Glutamatergic neuron (in vitro differentiated cells): ENCODE results near the gene EIF3F. TPM values are rescaled to one million over a fixed set of nuclear protein-coding genes. Genes with fewer than 3 reads are reported as not detected.

Experiments used
- DNase-seq: peaks from one replicate; pipeline ENCODE4 v3.0.0; 2022
- H3K27ac Mint-ChIP-seq: one replicate; pipeline ENCODE4 v1.8.0; 2020; ENCODE audit warnings: mild to moderate bottlenecking, mixed read lengths, inconsistent platforms; ENCODE audit not compliant: unreplicated experiment
- H3K27me3 Mint-ChIP-seq: one replicate; pipeline ENCODE4 v1.8.0; 2020; ENCODE audit warnings: mild to moderate bottlenecking, moderate library complexity, mixed read lengths, inconsistent platforms; ENCODE audit not compliant: unreplicated experiment
- H3K36me3 Mint-ChIP-seq: one replicate; pipeline ENCODE4 v1.8.0; 2020; ENCODE audit warnings: mild to moderate bottlenecking, mixed read lengths, inconsistent platforms; ENCODE audit not compliant: unreplicated experiment
- H3K4me1 Mint-ChIP-seq: one replicate; pipeline ENCODE4 v1.8.0; 2020; ENCODE audit warnings: mild to moderate bottlenecking, low read depth, mixed read lengths, inconsistent platforms; ENCODE audit not compliant: unreplicated experiment
- H3K4me3 Mint-ChIP-seq: one replicate; pipeline ENCODE4 v1.8.0; 2020; ENCODE audit warnings: mild to moderate bottlenecking, mixed read lengths, inconsistent platforms; ENCODE audit not compliant: unreplicated experiment
- H3K9me3 Mint-ChIP-seq: one replicate; pipeline ENCODE4 v1.8.0; 2020; ENCODE audit warnings: mild to moderate bottlenecking, moderate library complexity, mixed read lengths, inconsistent platforms; ENCODE audit not compliant: unreplicated experiment
- CTCF ChIP-seq: fragments of 200-600 bp; sonication (generic); IDR thresholded peaks from one replicate; pipeline ENCODE4 v1.5.0; 2021; ENCODE audit not compliant: partially characterized antibody, unreplicated experiment
- total RNA-seq: library from RNA; stranded (reverse); fragmentation: NEBNext Ultra II Directional; extraction: Animal tissue kit (Norgen Biotek cat#: 25700); gene quantifications from one replicate; pipeline ENCODE4 v1.2.1, GENCODE V29; 2021; ENCODE audit not compliant: unreplicated experiment

Gene EIF3F
- total RNA-seq, 1 donor from 2014 or later, result 217 TPM

GRCh38 chr11:7955191-7955590, 31.9 kb upstream of the EIF3F start:
- DNase-seq, result no peak
- Mint-ChIP-seq H3K9me3 (no peaks in the 10 kb centered on the region), H3K27me3 (no peaks in the 10 kb centered on the region), H3K27ac (no peak overlapping the region), H3K4me1 (no peaks in the 10 kb centered on the region), H3K36me3 (no peaks in the 10 kb centered on the region), H3K4me3 (no peak overlapping the region)
- TF ChIP-seq CTCF, result no peak

DNA sequence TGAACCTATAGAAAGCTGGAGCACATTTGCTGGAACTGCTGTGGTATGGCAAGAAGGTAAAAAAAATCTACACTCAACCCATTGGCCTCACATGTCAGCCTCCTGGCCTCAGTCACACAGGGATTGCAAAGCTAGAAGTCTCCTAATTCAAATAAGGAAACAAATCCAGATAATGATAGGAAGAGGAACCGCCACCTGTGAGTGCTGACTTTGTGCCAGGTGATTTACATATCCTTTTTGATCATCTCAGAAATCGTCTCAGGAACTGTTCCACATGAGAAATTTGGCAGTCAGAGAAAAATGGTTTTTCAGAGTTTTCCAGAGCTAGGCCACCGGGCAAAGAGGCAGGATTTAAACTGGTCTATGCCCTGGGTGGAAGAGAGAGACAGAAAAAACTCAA, 22.9 kb upstream of the EIF3F start:
- peaks cover 4% of the 10 kb centered on the region for H3K9me3 Mint-ChIP-seq
- TF ChIP-seq CTCF, result no peak
- no peak overlapping the region for H3K27ac Mint-ChIP-seq
- H3K36me3 Mint-ChIP-seq, result peaks cover 3% of the 10 kb centered on the region
- no peaks in the 10 kb centered on the region for H3K4me1 Mint-ChIP-seq
- peaks cover 4% of the 10 kb centered on the region for H3K27me3 Mint-ChIP-seq
- no peak overlapping the region for H3K4me3 Mint-ChIP-seq
- DNase-seq, result no peak

DNA sequence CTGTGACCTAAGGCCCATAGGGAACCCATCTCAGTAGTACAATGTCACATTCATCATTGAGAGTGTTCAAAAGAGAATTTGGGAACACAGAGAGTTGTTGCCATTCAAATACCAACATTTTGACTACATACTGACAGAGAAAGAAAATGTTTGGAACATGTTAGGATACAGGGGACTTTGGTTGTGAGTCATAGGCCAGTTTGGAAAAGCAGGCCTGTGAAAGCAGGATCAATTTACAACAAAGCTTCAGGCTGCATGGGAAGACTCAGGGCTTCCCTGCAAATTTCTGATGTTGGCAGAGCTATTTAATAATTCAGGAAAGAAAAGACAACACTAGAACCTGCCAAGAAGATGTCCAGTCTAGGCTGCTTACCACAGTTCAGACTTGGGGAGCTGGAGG, 22.3 kb upstream of the EIF3F start:
- Mint-ChIP-seq H3K36me3 (peaks cover 3% of the 10 kb centered on the region), H3K9me3 (peaks cover 4% of the 10 kb centered on the region), H3K27me3 (peaks cover 4% of the 10 kb centered on the region), H3K4me1 (no peaks in the 10 kb centered on the region), H3K27ac (no peak overlapping the region), H3K4me3 (no peak overlapping the region)
- DNase-seq, result no peak
- no peak for TF ChIP-seq CTCF

GRCh38 chr11:7965386-7965785, 21.8 kb upstream of the EIF3F start, which contains the start of gene NLRP10:
Gene NLRP10, minus strand, starts transcription at chr11:7965447. Its CDS starts 1,952 bp downstream, at chr11:7963495.
- Mint-ChIP-seq H3K4me3 (no peak within 1 kb of the TSS), H3K27me3 (peaks cover 4% of the 10 kb centered on the region), H3K36me3 (peaks cover 3% of the 10 kb centered on the region), H3K4me1 (no peaks in the 10 kb centered on the region), H3K27ac (no peak within 1 kb of the TSS), H3K9me3 (peaks cover 4% of the 10 kb centered on the region)
- no peak for TF ChIP-seq CTCF
- DNase-seq, result no peak

DNA sequence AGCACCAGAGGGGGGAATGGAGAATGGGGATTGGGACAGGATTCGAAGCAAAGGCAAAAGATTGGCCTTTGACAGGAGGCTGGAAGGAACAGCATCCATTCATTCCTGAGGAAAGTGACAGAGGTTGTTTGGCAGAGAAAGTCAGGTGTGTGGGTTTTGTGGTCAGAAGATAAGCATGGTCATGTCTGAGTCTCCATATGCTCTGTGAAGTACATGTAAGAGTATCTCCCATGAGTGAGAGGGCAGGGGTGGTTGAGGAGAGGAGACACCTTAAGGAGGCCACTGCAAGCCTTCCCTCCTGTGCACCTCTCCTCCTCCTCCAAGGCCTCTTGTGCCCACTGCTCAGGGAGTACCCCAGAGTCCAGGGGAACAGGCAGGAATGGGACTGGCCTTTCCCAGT, 20.0 kb upstream of the EIF3F start:
- Mint-ChIP-seq H3K4me3 (no peak overlapping the region), H3K9me3 (no peaks in the 10 kb centered on the region), H3K36me3 (no peaks in the 10 kb centered on the region), H3K4me1 (no peaks in the 10 kb centered on the region), H3K27ac (no peak overlapping the region), H3K27me3 (no peaks in the 10 kb centered on the region)
- DNase-seq, result no peak
- no peak for TF ChIP-seq CTCF
